HG03442 (cell line): ENCODE measurements around the gene ASTE1.
"Not testable (repeated sequence)": the region's sequence is repeated elsewhere in the genome, so short reads cannot be mapped to it uniquely, and the experiment has no call there.

Experiments
- ATAC-seq: cut with Tn5 transposase; IDR thresholded peaks from one replicate; pipeline ENCODE4 v1.9.1; 2021; ENCODE audit warnings: mild to moderate bottlenecking, moderate library complexity; ENCODE audit not compliant: unreplicated experiment

Gene ASTE1

GRCh38 chr3:131026321-131027151, at the start of gene ASTE1, which contains the start of gene NEK11:
TSS of gene ASTE1 (minus strand) at chr3:131026825. CDS start at chr3:131025306, 1,519 bp downstream.
TSS of gene NEK11 (plus strand) at chr3:131026877. CDS start at chr3:131029709, 2,832 bp downstream.
- peak; percentile 99 for ATAC-seq

DNA sequence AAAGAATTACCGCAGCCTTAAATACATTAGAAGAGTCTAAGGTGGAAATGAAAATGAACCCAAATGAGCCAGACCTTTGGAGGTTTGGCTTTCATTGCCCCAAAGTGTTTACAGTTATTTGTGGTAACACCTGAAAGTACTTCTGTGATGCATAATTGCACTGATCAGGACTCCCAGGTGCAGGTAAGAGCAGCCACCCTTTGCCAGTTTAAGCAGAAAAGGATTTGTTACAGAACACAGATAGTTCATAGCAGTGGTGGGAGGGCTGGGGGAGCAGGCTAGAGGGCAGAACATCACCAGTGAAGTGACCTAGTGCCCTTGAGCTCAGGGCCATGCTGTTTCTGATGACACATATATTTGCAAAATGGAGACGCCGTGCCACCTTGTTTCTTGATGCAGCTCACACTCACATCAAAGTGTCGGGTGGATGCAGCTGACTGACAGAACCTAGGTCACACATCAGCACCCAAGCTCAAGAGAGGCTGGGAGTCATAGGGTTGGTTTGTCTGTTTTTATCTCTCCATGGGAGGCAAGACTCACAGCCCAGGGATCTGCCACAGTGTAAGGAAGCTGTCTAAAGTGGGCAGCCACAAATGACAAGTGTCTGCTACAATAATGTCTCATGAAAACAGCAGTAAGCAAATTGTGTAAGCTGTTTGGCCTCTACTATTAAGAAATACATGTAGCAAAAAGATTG, 49.2 kb upstream of the ASTE1 start:
- no peak for ATAC-seq

DNA sequence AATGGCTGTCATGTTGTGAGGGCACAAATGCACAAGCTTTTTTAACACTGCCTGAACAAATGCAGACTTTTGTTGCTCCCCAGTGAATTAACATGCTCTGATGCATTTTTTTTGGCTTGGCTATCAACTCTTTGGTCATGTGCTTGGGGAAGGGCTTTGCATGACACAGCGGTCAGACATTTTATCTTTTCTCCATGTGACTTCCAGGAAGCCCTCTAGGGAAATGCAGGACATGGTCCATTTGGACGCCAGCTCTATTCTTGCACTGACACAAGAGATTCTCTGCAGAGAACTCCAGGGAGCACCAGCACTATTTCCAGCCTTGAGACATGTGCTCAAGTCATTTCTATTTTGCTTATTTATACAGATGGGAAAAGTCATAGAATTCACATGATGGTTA, 46.2 kb upstream of the ASTE1 start:
- no peak for ATAC-seq

GRCh38 chr3:131072099-131072559, 45.5 kb upstream of the ASTE1 start:
- ATAC-seq: no peak

GRCh38 chr3:131067983-131068382, 41.4 kb upstream of the ASTE1 start:
- ATAC-seq: no peak

DNA sequence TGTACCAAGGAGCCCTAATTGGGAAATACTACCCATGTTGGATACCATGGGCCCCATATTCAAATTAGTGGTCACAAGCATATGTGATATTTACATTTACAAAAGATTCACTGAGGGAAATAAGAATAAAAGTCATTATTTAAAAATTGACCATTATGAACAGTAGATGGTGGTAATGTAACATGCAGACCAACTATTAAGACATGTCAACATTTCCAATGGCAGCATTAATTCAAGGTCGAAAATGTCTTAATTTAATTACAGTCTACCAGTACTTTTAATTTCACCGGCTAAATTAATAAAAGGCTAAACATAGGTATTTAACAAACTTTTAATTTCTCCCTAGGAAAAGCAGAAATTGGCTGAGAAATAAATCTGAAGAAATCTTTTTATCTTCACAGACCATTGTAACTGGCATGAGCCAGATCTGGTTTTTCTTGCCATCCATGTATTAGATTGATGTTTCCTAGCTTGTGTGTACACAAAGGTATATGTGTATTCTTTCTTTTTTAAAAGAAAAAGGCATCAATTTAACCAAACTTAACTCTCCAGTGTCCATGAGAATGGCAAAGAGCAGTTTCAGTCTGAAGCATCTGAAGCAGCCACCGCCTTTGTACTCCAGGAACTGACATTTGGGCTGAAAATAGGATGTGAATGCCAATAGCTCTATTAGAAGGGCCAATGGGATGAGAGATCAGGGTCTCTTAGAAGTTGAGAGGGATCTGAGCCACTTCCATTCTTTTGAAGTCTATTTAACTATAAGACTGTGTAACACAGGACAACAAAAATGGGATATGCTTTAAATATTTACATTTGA, 26.6 kb upstream of the ASTE1 start:
- no peak for ATAC-seq

- ATAC-seq: no peak
Observed at GRCh38 chr3:131050001-131050400, 23.4 kb upstream of the ASTE1 start.

DNA sequence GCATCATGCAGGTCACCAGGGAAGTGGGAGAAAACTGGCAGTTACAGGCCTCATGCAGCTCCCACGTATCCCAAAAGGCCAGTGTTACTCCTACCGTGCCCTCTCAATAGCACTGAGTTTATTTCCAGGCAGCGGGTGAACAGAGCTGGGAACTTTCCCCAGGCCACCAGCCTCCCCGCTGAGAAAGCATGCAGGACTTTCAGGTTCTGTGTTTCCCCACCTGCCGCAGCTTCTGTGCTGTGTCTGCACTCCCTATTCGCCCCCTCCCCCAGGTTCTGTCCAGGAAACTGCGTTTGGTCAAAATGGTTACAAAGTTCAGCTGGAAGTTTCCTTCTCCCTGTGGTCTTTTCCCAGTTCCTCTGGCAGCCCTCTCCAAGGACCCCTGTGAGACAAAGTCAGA, 21.4 kb upstream of the ASTE1 start:
- no peak for ATAC-seq

GRCh38 chr3:131047582-131047981, 21.0 kb upstream of the ASTE1 start:
- ATAC-seq: no peak

- ATAC-seq: not testable (repeated sequence)
Observed at GRCh38 chr3:131042271-131042985, 15.8 kb upstream of the ASTE1 start.

GRCh38 chr3:131038326-131038725, 11.7 kb upstream of the ASTE1 start:
- no peak for ATAC-seq

DNA sequence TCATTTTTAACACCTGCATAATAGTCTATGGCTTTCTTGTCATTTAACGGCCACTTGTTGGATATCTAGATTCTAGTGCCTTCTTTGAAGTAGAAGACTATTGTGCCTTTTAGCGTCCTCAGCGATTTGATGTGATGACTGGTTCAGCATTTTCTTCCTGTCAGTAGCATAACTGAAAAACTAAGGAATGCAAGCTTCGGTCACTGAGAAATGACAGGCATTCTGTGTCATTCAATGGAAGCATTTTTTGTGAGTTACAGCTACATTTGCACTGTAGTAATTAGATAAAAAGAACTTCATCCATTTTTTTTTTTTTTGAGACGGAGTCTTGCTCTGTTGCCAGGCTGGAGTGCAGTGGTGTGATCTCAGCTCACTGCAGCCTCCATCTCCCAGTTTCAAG, 10.4 kb upstream of the ASTE1 start:
- ATAC-seq: no peak

DNA sequence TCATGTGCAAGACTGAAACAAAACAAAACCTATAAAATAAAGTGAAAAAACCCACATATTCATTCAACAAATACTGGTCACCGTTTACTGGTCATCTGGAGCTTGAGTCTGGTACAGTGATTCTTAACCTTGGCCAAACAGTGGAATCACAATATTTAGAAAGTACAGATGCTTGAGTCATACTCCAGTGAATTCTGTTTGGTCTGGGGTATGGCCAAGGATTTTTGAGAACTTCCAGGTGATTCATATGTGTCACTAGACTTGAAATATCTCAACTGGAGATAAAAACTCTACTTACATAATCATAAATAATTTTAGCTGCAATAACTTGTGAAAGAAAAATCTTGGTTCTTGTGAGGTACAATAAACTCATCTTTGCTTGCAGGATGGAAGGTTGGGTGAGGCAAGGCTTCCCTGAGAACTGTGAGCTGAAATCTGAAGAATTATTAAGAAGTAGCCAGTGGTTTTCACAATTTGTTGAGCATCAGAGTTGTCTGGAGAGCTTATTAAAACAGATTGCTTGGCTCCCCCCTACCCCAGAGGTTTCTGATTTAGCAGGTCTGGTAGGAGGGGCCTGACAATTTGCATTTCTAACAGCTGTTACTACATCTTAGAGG, 9.7 kb upstream of the ASTE1 start:
- ATAC-seq: no peak

DNA sequence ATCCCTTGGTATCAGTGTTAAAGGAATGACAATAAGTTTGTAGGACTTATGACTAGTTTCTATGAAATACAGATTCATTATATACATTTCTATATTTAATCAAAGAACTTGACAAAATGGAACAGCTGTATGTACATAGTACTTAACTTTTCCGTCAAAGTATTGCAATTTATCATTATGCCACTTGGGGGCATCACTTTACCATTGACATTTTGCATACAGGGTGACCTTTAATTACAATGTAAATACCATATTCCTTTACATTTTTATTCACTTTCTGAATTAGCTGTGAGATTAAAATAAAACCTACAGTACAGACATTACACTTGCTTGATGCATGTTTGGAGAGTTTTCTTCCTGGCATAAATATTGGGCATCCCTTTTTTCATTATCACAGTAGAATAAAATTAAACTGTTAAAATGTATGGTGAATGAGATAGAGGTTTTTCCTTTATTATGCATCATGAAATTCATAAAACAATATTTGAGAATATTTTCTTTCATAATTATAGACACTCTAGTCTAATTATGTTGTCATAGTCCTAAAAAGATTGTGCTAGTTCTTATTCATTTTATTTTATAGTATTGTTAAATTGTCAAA, 7.0 kb upstream of the ASTE1 start:
- ATAC-seq: no peak

GRCh38 chr3:131031660-131032059, 5.0 kb upstream of the ASTE1 start:
- ATAC-seq: no peak

DNA sequence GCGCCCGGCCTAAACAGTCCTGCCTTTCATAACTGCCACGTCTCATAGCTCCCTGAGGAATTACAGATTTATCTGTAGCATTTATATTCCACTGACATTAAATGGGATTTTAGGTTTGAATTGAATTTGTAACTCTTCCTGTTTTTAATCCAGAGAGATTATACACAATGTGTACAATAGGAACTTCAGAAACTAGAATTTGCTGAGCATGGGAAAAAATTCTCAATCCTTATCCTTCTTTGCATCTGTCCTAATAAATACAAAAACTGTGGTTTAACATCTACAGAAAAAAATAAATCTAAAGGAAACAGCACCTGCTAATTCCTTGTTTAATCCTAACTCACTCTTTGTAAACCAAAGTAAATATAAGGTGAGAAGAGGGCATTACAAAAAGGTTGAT, 2.2 kb upstream of the ASTE1 start:
- ATAC-seq: no peak

DNA sequence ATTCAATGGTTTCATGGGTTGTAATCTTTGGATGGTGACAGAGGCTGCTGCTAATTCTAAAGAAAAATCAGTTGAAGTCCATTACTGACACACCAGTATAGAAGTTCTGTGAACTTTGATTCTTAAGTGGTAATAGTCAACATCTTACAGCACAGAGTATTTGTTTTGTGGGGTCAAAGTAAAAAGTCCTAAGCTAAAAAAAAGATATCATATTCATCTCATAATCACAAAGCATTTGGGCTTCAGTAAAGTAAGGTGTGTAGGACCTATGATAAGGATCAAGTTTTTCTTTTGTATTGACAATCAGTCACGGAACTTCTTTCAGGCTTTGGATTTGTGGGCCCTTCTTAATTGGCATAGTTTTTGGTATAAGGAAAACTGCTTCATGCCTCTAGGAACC, 1.1 kb downstream of the ASTE1 start:
- ATAC-seq: no peak

GRCh38 chr3:131020122-131020693, 6.4 kb downstream of the ASTE1 start:
- ATAC-seq: no peak

DNA sequence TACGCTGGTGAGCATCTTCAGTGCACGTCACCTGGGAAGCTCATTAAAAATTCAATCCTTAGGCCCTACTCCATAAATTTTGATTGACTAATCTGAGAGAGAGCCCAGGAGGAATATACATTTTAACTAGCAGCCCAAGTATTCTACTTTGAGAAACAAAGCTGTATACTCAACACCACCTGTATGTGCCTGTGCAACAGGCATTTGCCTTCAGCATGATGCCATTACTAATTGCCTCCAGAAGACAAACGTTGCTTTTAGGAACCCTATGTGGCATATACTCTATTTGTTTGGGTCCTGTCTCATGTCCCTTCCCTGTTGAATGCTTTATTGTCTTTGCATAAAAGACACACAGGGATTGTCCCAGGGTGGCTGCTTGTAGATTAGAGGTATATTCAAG, 7.7 kb downstream of the ASTE1 start:
- no peak for ATAC-seq
